HG02759 (cell line): ENCODE results near the gene MAGIX.

ENCODE experiments used
- ATAC-seq: cut with Tn5 transposase; IDR thresholded peaks from one replicate; pipeline ENCODE4 v1.9.1; 2021; ENCODE audit warnings: mild to moderate bottlenecking, moderate library complexity; ENCODE audit not compliant: unreplicated experiment

The MAGIX gene

GRCh38 chrX:49204017-49204416 lies 41.5 kb downstream of the MAGIX start:
- no peak for ATAC-seq

DNA sequence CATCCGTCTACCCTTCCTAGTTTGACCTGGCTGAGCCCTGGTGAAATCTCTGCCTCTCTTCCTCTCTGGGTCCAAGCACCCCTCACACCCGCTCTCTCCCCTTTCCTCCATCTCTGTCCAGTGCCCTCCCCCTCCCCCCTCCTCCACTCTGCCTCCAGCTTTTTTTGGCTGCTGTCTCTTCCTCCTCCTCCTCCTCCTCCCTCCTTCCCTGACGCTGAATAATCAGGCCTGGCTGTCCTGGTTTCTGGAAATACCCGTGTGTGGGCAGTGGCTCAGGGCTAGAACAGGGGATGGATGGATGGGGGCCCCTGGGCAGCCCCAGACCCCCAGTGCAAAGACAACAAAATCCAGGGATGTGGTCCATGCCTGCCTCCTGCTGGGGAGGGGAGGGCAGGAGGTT lies 42.2 kb downstream of the MAGIX start:
- no peak for ATAC-seq

GRCh38 chrX:49205443-49205842 lies 42.9 kb downstream of the MAGIX start:
- ATAC-seq: no peak

GRCh38 chrX:49206543-49206942 lies 44.0 kb downstream of the MAGIX start:
- no peak for ATAC-seq

DNA sequence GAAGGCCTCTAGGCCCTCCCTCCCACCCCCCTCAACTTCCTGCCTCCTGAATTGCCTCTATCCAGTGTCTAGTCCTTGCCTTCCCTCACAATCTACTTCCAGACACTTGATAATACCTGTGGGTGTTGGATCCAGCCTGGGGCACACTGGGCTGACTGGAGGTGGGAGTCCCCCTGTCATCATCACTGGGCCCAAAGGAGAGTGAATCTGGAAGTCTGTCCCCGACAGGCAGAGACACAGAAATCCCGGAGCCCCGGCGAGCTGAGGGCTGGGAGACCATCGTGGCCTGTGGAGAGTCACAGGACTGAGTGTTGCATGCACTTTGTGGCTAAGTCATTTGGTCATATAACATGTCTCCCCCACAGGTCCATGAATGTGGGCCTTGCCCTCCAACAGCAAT lies 45.8 kb downstream of the MAGIX start:
- no peak for ATAC-seq

- ATAC-seq: no peak
Observed at GRCh38 chrX:49209434-49210251, 47.1 kb downstream of the MAGIX start.

GRCh38 chrX:49210406-49210805 lies 47.8 kb downstream of the MAGIX start:
- no peak for ATAC-seq

DNA sequence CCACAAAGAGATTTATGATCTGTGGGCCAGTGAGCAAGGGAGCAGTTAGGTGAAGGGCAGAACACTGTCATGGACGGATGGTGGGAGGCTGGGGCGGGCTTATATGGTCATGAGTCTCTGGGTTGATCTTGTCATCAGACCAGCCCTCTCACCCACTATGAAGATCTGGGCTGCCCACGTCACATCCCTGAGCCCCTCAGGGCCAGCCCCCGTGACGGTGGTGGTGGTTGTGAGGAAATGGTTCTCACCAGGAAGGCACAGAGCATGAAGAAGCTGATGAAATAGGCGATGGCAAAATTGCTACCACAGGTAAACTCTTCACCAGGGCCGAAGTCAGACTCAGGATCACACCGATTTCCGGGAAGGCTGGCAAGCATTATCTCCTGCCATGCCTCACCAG lies 48.5 kb downstream of the MAGIX start:
- no peak for ATAC-seq

DNA sequence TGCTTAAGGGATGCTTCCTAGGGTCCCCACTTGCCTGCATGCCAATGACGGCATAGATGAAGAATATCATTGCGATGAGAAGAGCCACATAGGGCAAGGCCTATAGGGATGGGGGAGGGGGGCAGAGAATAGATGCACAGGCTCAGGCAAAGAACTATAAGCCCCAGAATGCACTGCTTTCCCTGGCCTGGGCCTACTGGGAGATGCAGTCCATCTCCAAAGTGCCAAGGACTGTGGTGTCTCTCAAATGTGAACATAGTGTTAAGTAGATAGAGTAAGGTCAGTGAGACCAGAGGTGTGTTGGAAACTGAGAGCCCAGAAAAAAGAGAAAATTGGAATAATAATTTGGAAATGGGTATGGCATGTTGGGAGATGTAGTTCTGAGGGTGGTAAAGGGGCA lies 49.7 kb downstream of the MAGIX start:
- no peak for ATAC-seq

- no peak for ATAC-seq
Observed at GRCh38 chrX:49212861-49213260, 50.3 kb downstream of the MAGIX start.

GRCh38 chrX:49214416-49214815 lies 51.9 kb downstream of the MAGIX start:
- no peak for ATAC-seq

- no peak for ATAC-seq
Observed at GRCh38 chrX:49214996-49215526, 52.5 kb downstream of the MAGIX start.
